22Rv1 (cell line): ENCODE results near the gene NEUROD1.

Experiments
- H3K27ac ChIP-seq: fragments of 450-650 bp; 2 replicates; pipeline ENCODE4 v1.5.1; 2017
- ZFX ChIP-seq: fragments of 450-650 bp; IDR thresholded peaks from 2 replicates; pipeline ENCODE4 v1.6.1; 2017; ENCODE audit warnings: antibody characterized with exemption, borderline replicate concordance
- TF ChIP-seq, protein P1 (sequence below): fragments of 450-650 bp; IDR thresholded peaks from 2 replicates; pipeline ENCODE4 v1.5.1; 2017; ENCODE audit warnings: mild to moderate bottlenecking

Gene NEUROD1

DNA sequence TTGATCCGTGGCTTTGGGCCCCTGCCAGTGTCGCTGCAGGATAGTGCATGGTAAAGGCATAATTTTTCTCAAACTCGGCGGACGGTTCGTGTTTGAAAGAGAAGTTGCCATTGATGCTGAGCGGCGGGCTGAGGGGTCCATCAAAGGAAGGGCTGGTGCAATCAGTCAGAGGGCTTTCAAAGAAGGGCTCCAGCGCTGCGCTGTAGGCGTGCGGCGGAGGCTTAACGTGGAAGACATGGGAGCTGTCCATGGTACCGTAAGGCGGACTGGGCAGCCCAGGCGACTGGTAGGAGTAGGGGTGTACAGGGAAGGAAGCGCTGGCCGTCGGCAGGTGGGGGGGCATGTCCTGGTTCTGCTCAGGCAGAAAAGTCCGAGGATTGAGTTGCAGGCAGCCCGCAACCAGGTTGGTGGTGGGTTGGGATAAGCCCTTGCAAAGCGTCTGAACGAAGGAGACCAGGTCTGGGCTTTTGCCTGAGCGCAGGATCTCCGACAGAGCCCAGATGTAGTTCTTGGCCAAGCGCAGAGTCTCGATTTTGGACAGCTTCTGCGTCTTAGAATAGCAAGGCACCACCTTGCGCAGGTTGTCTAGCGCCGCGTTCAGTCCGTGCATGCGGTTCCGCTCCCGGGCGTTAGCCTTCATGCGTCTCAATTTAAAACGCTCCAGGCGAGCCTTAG, 2.3 kb downstream of the NEUROD1 start:
- H3K27ac ChIP-seq = no peak overlapping the region

GRCh38 chr2:181675254-181675653, 5.1 kb downstream of the NEUROD1 start:
- TF ChIP-seq, protein P1, sequence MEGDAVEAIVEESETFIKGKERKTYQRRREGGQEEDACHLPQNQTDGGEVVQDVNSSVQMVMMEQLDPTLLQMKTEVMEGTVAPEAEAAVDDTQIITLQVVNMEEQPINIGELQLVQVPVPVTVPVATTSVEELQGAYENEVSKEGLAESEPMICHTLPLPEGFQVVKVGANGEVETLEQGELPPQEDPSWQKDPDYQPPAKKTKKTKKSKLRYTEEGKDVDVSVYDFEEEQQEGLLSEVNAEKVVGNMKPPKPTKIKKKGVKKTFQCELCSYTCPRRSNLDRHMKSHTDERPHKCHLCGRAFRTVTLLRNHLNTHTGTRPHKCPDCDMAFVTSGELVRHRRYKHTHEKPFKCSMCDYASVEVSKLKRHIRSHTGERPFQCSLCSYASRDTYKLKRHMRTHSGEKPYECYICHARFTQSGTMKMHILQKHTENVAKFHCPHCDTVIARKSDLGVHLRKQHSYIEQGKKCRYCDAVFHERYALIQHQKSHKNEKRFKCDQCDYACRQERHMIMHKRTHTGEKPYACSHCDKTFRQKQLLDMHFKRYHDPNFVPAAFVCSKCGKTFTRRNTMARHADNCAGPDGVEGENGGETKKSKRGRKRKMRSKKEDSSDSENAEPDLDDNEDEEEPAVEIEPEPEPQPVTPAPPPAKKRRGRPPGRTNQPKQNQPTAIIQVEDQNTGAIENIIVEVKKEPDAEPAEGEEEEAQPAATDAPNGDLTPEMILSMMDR = no peak
- TF ChIP-seq ZFX = no peak
- no peak overlapping the region for H3K27ac ChIP-seq

More for the DNA sequence above, 2.3 kb downstream of the NEUROD1 start:
- no peak for TF ChIP-seq ZFX
- TF ChIP-seq, protein P1 = no peak

GRCh38 chr2:181674461-181674860, 5.9 kb downstream of the NEUROD1 start:
- no peak overlapping the region for H3K27ac ChIP-seq
- TF ChIP-seq, protein P1 = no peak
- no peak for TF ChIP-seq ZFX

GRCh38 chr2:181673173-181673572, 7.1 kb downstream of the NEUROD1 start:
- no peak for TF ChIP-seq ZFX
- TF ChIP-seq, protein P1 = no peak
- H3K27ac ChIP-seq = no peak overlapping the region

GRCh38 chr2:181672255-181673008, 7.9 kb downstream of the NEUROD1 start:
- no peak for TF ChIP-seq ZFX
- TF ChIP-seq, protein P1 = no peak
- no peak overlapping the region for H3K27ac ChIP-seq

- H3K27ac ChIP-seq = no peak overlapping the region
- TF ChIP-seq, protein P1 = no peak
- TF ChIP-seq ZFX = no peak
Observed at GRCh38 chr2:181670632-181671031, 9.7 kb downstream of the NEUROD1 start.

DNA sequence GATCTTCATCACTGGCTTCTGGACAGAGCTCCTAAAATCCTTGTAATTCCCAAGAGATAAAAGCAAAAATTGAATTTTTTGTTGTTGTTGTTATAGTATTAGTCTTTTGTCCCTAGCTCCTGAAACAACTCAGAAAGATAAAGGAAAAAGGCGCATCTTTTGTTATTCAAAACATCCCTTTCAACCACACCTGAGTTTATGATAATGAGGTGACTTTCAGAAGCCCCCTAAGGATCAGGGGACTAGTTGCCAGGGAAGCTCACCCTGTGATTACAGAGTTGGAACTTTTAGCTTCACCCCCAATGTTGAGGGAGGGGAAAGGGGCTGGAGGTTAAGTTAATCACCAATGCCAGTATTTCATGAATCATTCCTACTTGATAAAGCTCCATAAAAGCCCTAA, 13.1 kb downstream of the NEUROD1 start:
- H3K27ac ChIP-seq = no peak overlapping the region
- TF ChIP-seq, protein P1 = no peak
- no peak for TF ChIP-seq ZFX
